PC-9 (cell line): ENCODE measurements around the gene INTS12. TPM values are rescaled to one million over a fixed set of nuclear protein-coding genes. Genes with fewer than 3 reads are reported as not detected.

Source experiments
- BruUV-seq: library from RNA; stranded (reverse); fragments of 400-500 nt; replicated peaks from 2 replicates; lab custom pipeline; 2021; lab: Mats Ljungman, UMichigan
- CTCF ChIA-PET: fragments of 300-600 bp; sonication (Branson Sonifier 250); formaldehyde crosslinking; loops from one replicate; lab custom pipeline; 2022; ENCODE audit warnings: antibody characterized with exemption; lab: Charles Lee
- POLR2A ChIA-PET: fragments of 300-600 bp; sonication (Branson Sonifier 250); formaldehyde crosslinking; loops from one replicate; lab custom pipeline; 2022; ENCODE audit warnings: antibody characterized with exemption; ENCODE audit not compliant: unreplicated experiment; lab: Charles Lee
- DNase-seq, 2 experiments: peaks; one replicate each; pipeline versions ENCODE4 v3.0.0 to v3.0.0-alpha.2; 2015 to 2022; ENCODE audit warnings: mixed read lengths in 1 of 2
- H2AFZ ChIP-seq: fragments of 200-600 bp; sonication (generic); 2 replicates; pipeline ENCODE4 v1.8.1; 2017; ENCODE audit warnings: antibody characterized with exemption
- H3F3A ChIP-seq: fragments of 200-600 bp; sonication (generic); 2 replicates; pipeline ENCODE4 v1.8.1; 2017; ENCODE audit warnings: antibody characterized with exemption, mild to moderate bottlenecking, low read depth; ENCODE audit not compliant: insufficient read depth
- H3K27ac ChIP-seq: fragments of 200-600 bp; sonication (generic); 2 replicates; pipeline ENCODE4 v1.6.1; 2016; ENCODE audit warnings: mixed run types
- H3K27me3 ChIP-seq: fragments of 200-600 bp; sonication (generic); 2 replicates; pipeline ENCODE4 v1.6.1; 2016; ENCODE audit warnings: low read depth, mixed run types; ENCODE audit not compliant: insufficient read depth
- H3K36me3 ChIP-seq: fragments of 200-600 bp; sonication (generic); 2 replicates; pipeline ENCODE4 v1.6.1; 2016; ENCODE audit warnings: low read depth, mixed run types
- H3K4me1 ChIP-seq: fragments of 200-600 bp; sonication (generic); replicated peaks from 2 replicates; pipeline ENCODE4 v1.6.1; 2016; ENCODE audit warnings: mixed run types; ENCODE audit not compliant: insufficient read depth
- H3K4me2 ChIP-seq: fragments of 200-600 bp; sonication (generic); 2 replicates; pipeline ENCODE4 v1.6.1; 2017; ENCODE audit warnings: mixed run types
- H3K4me3 ChIP-seq: fragments of 200-600 bp; sonication (generic); 2 replicates; pipeline ENCODE4 v1.6.1; 2016; ENCODE audit warnings: mixed run types
- H3K79me2 ChIP-seq: fragments of 200-600 bp; sonication (generic); 2 replicates; pipeline ENCODE4 v1.6.1; 2017; ENCODE audit warnings: low read depth, mixed run types
- H3K9me2 ChIP-seq: fragments of 200-600 bp; sonication (generic); 2 replicates; pipeline ENCODE4 v1.8.1; 2017; ENCODE audit warnings: mild to moderate bottlenecking; ENCODE audit not compliant: insufficient read depth
- H3K9me3 ChIP-seq: fragments of 200-600 bp; sonication (generic); 2 replicates; pipeline ENCODE4 v1.8.1; 2016; ENCODE audit warnings: low read depth; ENCODE audit not compliant: insufficient read depth
- H4K20me1 ChIP-seq: fragments of 200-600 bp; sonication (generic); 2 replicates; pipeline ENCODE4 v1.8.1; 2017; ENCODE audit not compliant: insufficient read depth
- CTCF ChIP-seq: fragments of 200-600 bp; sonication (generic); conservative IDR thresholded peaks from 2 replicates; pipeline ENCODE4 v1.6.1; 2017; ENCODE audit warnings: mixed run types, antibody characterized with exemption, mild to moderate bottlenecking, moderate library complexity
- EZH2 ChIP-seq: fragments of 200-600 bp; sonication (generic); IDR thresholded peaks from 2 replicates; pipeline ENCODE4 v1.8.0; 2017; ENCODE audit warnings: antibody characterized with exemption, low read depth
- intact Hi-C: fragments of 100-400 bp; cut with micrococcal nuclease; formaldehyde crosslinking; loops from one replicate; pipeline ENCODE4 v1.10.0; 2022; ENCODE audit not compliant: unreplicated experiment
- total RNA-seq: library from RNA; stranded (reverse); gene quantifications from 2 replicates; pipeline ENCODE4 v1.2.3, GENCODE V29; 2021

INTS12 gene
- total RNA-seq, 1 experiment from 2014 or later: 10.3 TPM

DNA sequence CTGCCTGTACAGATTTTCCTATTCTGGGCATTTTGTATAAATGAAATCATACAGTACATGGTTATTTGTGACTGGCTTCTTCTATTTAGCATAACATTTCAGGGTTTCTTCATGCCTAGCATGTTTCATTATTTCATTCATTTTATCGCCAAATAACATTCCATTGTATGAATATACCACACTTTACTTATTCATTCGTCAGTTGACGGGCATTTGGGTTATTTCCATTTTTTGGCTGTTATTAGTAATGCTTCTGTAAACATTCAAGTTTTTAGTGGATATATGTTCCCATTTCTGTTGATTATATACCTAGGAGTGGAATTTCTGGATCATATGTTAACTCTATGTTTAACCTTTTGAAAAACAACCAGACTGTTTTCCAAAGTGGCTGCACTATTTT is 47.5 kb downstream of the INTS12 start:
- ChIA-PET CTCF (no interaction called here), POLR2A (no interaction called here)
- Histone ChIP-seq H3K79me2 (no peaks in the 10 kb centered on the region), H2AFZ (no peak overlapping the region), H3K27ac (no peak overlapping the region), H3K4me2 (no peak overlapping the region), H3K9me3 (no peaks in the 10 kb centered on the region), H3K4me3 (no peak overlapping the region), H3K4me1 (peaks cover 14% of the 10 kb centered on the region; the same call in 1 of the 2 replicates), H3K9me2 (no peaks in the 10 kb centered on the region), H3K27me3 (no peaks in the 10 kb centered on the region), H3F3A (no peaks in the 10 kb centered on the region), H4K20me1 (no peaks in the 10 kb centered on the region), H3K36me3 (no peaks in the 10 kb centered on the region)
- DNase-seq: no peak
- no TSS peak for BruUV-seq
- TF ChIP-seq CTCF (no peak), EZH2 (no peak)
- intact Hi-C loops: no loop called here

DNA sequence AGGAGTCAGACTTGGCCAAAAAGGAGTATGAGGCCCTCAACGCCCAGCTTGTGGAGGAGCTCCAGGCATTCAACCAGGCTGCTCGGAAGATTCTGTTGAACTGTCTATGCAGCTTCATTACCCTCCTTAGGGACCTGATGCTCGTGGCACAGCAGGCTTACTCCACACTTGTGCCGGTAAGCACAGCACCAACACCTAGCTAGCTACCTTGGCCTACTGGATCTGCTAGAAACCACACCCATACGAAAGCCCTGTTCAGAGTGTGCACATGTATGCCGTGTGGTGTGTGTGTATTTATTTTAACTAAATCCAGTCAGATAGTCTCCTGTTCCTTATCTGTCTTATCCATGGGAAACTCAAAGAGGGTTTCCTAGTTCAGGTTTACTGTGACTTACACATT is 49.3 kb downstream of the INTS12 start:
- Histone ChIP-seq H3K9me2 (no peaks in the 10 kb centered on the region), H3K27ac (no peak overlapping the region), H3K27me3 (no peaks in the 10 kb centered on the region), H3K4me3 (no peak overlapping the region), H3K9me3 (no peaks in the 10 kb centered on the region), H3K36me3 (no peaks in the 10 kb centered on the region), H4K20me1 (no peaks in the 10 kb centered on the region), H2AFZ (no peak overlapping the region), H3K4me2 (no peak overlapping the region), H3K4me1 (peaks cover 14% of the 10 kb centered on the region; the same call in 1 of the 2 replicates), H3K79me2 (no peaks in the 10 kb centered on the region), H3F3A (no peaks in the 10 kb centered on the region)
- TF ChIP-seq EZH2 (no peak), CTCF (no peak)
- POLR2A ChIA-PET: no interaction called here
- no TSS peak for BruUV-seq
- DNase-seq: no peak
- intact Hi-C loops: no loop called here
- CTCF ChIA-PET: no interaction called here

GRCh38 chr4:105657117-105657765 is 51.2 kb downstream of the INTS12 start:
- Histone ChIP-seq H2AFZ (no peak overlapping the region), H3F3A (no peaks in the 10 kb centered on the region), H4K20me1 (no peaks in the 10 kb centered on the region), H3K4me2 (no peak overlapping the region), H3K27ac (no peak overlapping the region), H3K4me1 (peaks cover 14% of the 10 kb centered on the region; the same call in 1 of the 2 replicates), H3K9me3 (no peaks in the 10 kb centered on the region), H3K9me2 (no peaks in the 10 kb centered on the region), H3K27me3 (no peaks in the 10 kb centered on the region), H3K4me3 (no peak overlapping the region), H3K79me2 (no peaks in the 10 kb centered on the region), H3K36me3 (no peaks in the 10 kb centered on the region)
- TF ChIP-seq CTCF (no peak), EZH2 (no peak)
- DNase-seq: peak in 1 of 2 experiments; percentile 39
- ChIA-PET CTCF (no interaction called here), POLR2A (no interaction called here)
- no TSS peak for BruUV-seq
- intact Hi-C loops: no loop called here
